ENCODE data around the gene KANK4. TPM values are rescaled to one million over a fixed set of nuclear protein-coding genes. Genes with fewer than 3 reads are reported as not detected.

Gene KANK4
- total RNA-seq, 1 experiment from 2014 or later: 21.5 TPM

DNA sequence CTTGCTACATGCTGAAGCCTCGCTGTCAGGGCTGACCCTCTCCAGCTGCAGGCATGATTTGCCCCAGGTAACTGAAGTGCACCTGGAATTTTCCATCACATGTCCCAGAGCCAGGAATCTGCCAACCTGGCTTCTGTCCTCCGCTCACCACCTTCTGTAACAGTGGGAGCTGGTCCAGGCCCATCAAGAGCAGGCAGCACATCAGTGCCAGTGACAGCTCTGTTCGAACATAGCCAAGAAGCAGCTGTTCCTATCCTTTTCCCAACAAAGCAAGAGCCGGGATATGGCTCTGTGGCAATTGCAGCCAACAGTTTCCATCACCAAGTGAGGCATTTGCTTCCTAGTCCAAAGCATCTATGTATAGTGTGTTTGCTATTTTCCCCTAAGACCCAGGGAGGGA lies 42.2 kb upstream of the KANK4 start:
- TF ChIP-seq, protein P1, sequence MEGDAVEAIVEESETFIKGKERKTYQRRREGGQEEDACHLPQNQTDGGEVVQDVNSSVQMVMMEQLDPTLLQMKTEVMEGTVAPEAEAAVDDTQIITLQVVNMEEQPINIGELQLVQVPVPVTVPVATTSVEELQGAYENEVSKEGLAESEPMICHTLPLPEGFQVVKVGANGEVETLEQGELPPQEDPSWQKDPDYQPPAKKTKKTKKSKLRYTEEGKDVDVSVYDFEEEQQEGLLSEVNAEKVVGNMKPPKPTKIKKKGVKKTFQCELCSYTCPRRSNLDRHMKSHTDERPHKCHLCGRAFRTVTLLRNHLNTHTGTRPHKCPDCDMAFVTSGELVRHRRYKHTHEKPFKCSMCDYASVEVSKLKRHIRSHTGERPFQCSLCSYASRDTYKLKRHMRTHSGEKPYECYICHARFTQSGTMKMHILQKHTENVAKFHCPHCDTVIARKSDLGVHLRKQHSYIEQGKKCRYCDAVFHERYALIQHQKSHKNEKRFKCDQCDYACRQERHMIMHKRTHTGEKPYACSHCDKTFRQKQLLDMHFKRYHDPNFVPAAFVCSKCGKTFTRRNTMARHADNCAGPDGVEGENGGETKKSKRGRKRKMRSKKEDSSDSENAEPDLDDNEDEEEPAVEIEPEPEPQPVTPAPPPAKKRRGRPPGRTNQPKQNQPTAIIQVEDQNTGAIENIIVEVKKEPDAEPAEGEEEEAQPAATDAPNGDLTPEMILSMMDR (IDR thresholded peaks at IDR 0.05; ENCODE audit: insufficient read depth in 1 of 2, low read depth in 1 of 2, low read length in 1 of 2, severe bottlenecking in 1 of 2, unreplicated experiment in 1 of 2): no peak

DNA sequence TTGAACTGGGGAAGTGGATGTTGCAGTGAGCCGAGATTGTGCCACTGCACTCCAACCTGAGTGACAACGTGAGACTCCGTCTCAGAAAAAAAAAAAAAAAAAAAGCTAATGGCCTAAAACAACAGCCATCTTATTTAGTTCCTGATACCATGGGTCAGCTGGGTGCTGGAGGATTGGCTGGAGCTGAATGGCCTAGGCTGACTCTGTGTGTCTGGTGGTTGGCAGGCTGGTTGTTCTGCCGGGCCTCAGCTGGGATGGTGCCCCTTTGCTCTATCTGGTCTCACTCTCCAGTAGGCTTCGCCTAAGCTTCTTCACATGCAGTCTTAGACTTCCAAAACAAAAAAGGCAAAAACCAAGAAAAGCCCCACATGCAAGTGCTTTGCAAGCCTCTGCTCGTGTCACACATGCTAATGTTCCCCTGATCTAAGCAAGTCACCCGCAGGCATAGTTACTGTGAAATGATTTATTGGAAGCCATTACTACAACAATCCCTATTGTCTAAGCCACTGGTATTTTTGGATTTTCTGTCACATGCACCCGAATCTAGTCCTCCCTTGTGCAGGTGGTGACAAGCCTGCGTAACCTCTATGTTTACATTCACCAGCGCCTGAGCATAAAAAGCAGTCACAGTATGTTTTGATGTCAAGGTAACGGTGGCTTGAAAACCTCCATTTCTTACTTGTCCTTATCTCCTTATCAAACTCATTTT lies 39.6 kb upstream of the KANK4 start:
- Mint-ChIP-seq H3K4me1 (ENCODE audit: low read depth, unreplicated experiment) (no peaks in the 10 kb centered on the region), H3K27ac (ENCODE audit: unreplicated experiment) (no peak overlapping the region), H3K9me3 (ENCODE audit: unreplicated experiment) (no peaks in the 10 kb centered on the region), H3K4me3 (ENCODE audit: unreplicated experiment) (no peak overlapping the region), H3K27me3 (ENCODE audit: insufficient read depth, unreplicated experiment) (no peaks in the 10 kb centered on the region), H3K36me3 (ENCODE audit: insufficient read depth, unreplicated experiment) (no peaks in the 10 kb centered on the region)
- no peaks in the 10 kb centered on the region for H3K36me3 ChIP-seq (ENCODE audit: control insufficient read depth, insufficient read depth, low read length)
- TF ChIP-seq, protein P1 (IDR thresholded peaks at IDR 0.05; ENCODE audit: insufficient read depth in 1 of 2, low read depth in 1 of 2, low read length in 1 of 2, severe bottlenecking in 1 of 2, unreplicated experiment in 1 of 2): no peak
- H3K9me3 ChIP-seq: no peaks in the 10 kb centered on the region
- no peak for DNase-seq
- no peaks in the 10 kb centered on the region for H3K4me1 ChIP-seq
- no peak overlapping the region for H3K4me3 ChIP-seq (ENCODE audit: low read depth, low read length)
- no peaks in the 10 kb centered on the region for H3K27me3 ChIP-seq (replicated peaks; ENCODE audit: control insufficient read depth, insufficient read depth, low read length)
- intact Hi-C loops (cut with micrococcal nuclease; ENCODE audit: unreplicated experiment): no loop called here
- no TSS peak for BruUV-seq (replicated peaks)
- ChIA-PET CTCF (no interaction called here), POLR2A (no interaction called here)

More for the DNA sequence above, 42.2 kb upstream of the KANK4 start:
- ChIA-PET POLR2A (no interaction called here), CTCF (no interaction called here)
- Histone ChIP-seq H3K36me3 (ENCODE audit: control insufficient read depth, insufficient read depth, low read length) (no peaks in the 10 kb centered on the region), H3K9me3 (no peaks in the 10 kb centered on the region), H3K27me3 (replicated peaks; ENCODE audit: control insufficient read depth, insufficient read depth, low read length) (no peaks in the 10 kb centered on the region), H3K4me3 (ENCODE audit: low read depth, low read length) (no peak overlapping the region), H3K4me1 (no peaks in the 10 kb centered on the region)
- no TSS peak for BruUV-seq (replicated peaks)
- no peak overlapping the region for H3K27ac Mint-ChIP-seq (ENCODE audit: unreplicated experiment)
- DNase-seq: no peak
- H3K4me1 Mint-ChIP-seq (ENCODE audit: low read depth, unreplicated experiment): no peaks in the 10 kb centered on the region
- no peak overlapping the region for H3K4me3 Mint-ChIP-seq (ENCODE audit: unreplicated experiment)
- intact Hi-C loops (cut with micrococcal nuclease; ENCODE audit: unreplicated experiment): no loop called here
- H3K36me3 Mint-ChIP-seq (ENCODE audit: insufficient read depth, unreplicated experiment): no peaks in the 10 kb centered on the region
- H3K27me3 Mint-ChIP-seq (ENCODE audit: insufficient read depth, unreplicated experiment): no peaks in the 10 kb centered on the region
- peaks cover 9% of the 10 kb centered on the region for H3K9me3 Mint-ChIP-seq (ENCODE audit: unreplicated experiment)

DNA sequence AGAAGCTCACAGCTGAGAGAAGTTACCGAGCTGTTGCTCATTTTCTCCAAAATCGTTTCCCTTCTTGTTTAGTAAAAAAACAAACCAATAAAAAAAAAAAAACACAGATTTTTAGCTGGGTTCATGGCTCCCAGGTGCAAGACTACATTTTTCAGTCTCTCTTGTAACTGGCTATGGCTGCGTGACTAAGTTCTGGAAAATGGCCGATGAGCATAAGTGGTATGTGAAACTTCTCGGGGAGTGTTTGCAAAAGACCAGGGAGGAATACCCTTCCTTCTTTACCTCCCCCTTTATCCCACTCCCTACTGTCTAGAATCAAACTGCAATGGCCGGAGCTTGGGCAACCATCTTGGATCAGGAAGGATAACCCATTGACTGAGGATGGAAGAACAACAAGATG lies 38.7 kb upstream of the KANK4 start:
- intact Hi-C loops (cut with micrococcal nuclease; ENCODE audit: unreplicated experiment): no loop called here
- TF ChIP-seq, protein P1 (IDR thresholded peaks at IDR 0.05; ENCODE audit: insufficient read depth in 1 of 2, low read depth in 1 of 2, low read length in 1 of 2, severe bottlenecking in 1 of 2, unreplicated experiment in 1 of 2): no peak
- H3K4me1 ChIP-seq: no peaks in the 10 kb centered on the region
- H3K9me3 ChIP-seq: no peaks in the 10 kb centered on the region
- no TSS peak for BruUV-seq (replicated peaks)
- CTCF ChIA-PET: no interaction called here
- H3K4me1 Mint-ChIP-seq (ENCODE audit: low read depth, unreplicated experiment): no peaks in the 10 kb centered on the region
- no peaks in the 10 kb centered on the region for H3K36me3 Mint-ChIP-seq (ENCODE audit: insufficient read depth, unreplicated experiment)
- no peak overlapping the region for H3K4me3 Mint-ChIP-seq (ENCODE audit: unreplicated experiment)
- H3K27me3 Mint-ChIP-seq (ENCODE audit: insufficient read depth, unreplicated experiment): no peaks in the 10 kb centered on the region
- H3K27ac Mint-ChIP-seq (ENCODE audit: unreplicated experiment): no peak overlapping the region
- no peak overlapping the region for H3K4me3 ChIP-seq (ENCODE audit: low read depth, low read length)
- no peaks in the 10 kb centered on the region for H3K9me3 Mint-ChIP-seq (ENCODE audit: unreplicated experiment)
- no peak for DNase-seq
- H3K27me3 ChIP-seq (replicated peaks; ENCODE audit: control insufficient read depth, insufficient read depth, low read length): no peaks in the 10 kb centered on the region
- POLR2A ChIA-PET: no interaction called here
- H3K36me3 ChIP-seq (ENCODE audit: control insufficient read depth, insufficient read depth, low read length): no peaks in the 10 kb centered on the region
